Central memory CD4-positive, alpha-beta T cell (primary cell): ENCODE results near the gene PLCH1.

Source experiments
- DNase-seq: peaks from one replicate; pipeline ENCODE4 v3.0.0; 2022
- total RNA-seq, 3 experiments: gene quantifications; one replicate each; lab custom pipeline; 2026; lab: John Stamatoyannopoulos, UW

The PLCH1 gene
- total RNA-seq: 0 to 0.11 (median 0.07) reads per million in 3 experiments

- peak; percentile 34 for DNase-seq
Measured at GRCh38 chr3:155744626-155745324, at the start of gene PLCH1. PLCH1 (minus strand) TSS chr3:155745071; CDS start chr3:155704224, 40,847 bp downstream.

DNA sequence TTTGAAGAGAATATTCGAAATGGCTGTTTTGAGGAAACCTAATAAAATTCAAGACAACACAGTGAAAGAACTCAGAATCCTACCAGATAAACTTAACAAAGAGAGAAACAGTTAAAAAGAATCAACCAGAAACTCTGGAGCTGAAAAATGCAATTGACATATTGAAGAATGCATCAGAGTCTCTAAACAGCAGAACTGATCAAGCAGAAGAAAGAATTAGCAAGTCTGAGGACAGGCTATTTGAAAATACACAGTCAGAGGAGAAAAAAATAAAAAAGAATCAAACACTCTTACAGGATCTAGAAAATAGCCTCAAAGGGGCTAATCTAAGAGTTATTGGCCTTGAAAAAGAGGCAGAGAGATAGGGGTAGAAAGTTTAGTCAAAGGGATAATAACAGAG is 47.7 kb upstream of the PLCH1 start:
- DNase-seq: no peak

DNA sequence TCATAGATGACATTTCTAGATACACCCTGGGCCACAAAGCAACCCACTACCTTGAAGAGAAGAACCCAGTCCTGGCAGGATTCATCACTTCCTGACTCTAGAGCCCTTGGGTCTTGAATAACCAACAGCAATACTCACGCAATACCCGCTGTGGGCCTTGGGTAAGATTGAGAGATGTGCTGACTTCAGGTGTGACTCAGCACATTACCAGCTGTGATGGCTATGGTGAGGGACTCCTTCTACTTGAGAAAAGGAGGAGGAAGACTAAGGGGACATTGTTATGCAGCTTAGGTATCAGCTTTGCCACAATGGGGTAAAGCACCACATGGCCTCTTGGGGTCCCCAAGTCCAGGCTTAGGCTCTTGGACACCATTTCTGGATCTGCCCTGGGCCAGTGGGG is 46.3 kb upstream of the PLCH1 start:
- DNase-seq: no peak

DNA sequence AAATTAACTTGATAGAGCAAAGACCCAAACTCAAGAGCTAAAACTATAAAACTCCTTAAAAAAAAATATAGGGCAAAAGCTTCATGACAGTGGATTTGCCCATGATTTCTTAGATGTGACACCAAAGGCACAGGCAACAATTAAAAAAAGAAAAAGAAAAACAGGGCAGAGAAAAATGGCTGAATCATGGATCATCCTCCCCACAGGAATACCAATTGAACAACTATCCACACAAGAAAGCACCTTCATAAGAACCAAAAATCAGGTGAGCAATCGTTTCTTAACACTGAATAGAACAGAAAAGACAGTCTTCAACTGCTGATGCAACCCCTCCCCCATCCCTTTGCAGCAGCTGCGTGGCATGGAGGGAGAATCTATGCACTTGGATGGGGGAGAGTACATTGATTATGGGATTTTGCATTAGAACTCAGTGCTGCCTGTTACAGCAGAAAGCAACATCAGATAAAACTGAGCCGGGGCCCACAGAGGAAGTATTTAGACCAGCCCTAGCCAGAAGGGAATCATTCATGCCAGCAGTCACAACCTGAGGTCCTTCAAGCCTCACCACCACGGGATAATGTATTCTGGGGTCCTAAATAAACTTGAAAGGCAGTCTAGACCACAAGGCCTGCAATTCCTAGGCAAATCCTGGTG is 45.5 kb upstream of the PLCH1 start:
- no peak for DNase-seq

GRCh38 chr3:155785662-155786295 is 40.9 kb upstream of the PLCH1 start:
- no peak for DNase-seq

DNA sequence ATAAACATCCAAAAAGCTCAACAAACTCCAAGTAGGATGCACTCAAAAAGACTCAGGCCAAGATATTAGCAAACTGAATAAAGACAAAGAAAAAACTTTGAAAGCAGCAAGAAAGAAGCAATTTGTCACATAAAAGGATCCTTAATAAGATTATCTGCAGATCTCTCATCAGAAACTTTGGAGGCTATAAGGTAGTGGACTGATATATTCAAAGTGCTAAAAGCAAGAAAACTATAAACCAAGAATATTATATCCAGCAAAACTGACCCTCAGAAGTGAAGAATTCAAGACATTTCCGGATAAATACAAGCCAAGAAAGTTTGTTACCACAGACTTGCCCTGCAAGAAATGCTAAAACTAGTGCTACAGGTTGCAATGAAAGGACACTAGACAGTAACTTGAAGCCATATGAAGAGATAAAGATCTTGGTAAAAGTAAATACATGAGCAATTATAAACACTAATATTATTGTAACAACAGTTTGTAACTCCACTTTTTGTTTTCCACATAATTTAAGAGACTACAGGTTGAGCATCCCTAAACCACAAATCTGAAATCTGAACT is 37.6 kb upstream of the PLCH1 start:
- no peak for DNase-seq

DNA sequence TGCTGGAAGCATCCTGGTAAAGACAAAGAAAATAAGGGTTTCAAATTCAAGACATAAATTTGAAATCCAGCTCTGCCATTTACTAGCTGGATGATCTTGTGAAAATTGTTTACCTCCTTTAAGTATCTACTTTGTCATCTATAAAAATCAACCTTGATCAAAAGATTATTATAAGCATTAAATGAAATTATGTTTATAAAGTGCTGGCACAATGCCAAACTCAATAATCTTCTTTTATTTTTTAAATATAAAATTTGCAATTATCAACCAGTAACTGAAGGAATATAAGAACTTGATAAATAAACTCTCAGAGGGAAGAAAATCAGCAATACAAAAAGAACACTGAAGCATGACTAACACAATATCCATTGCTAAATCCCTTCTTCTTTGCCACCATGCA is 35.4 kb upstream of the PLCH1 start:
- DNase-seq: no peak

- DNase-seq: no peak
Measured at GRCh38 chr3:155778462-155778861, 33.6 kb upstream of the PLCH1 start.

GRCh38 chr3:155772801-155773200 is 27.9 kb upstream of the PLCH1 start:
- DNase-seq: no peak

GRCh38 chr3:155771126-155771525 is 26.3 kb upstream of the PLCH1 start:
- DNase-seq: no peak

DNA sequence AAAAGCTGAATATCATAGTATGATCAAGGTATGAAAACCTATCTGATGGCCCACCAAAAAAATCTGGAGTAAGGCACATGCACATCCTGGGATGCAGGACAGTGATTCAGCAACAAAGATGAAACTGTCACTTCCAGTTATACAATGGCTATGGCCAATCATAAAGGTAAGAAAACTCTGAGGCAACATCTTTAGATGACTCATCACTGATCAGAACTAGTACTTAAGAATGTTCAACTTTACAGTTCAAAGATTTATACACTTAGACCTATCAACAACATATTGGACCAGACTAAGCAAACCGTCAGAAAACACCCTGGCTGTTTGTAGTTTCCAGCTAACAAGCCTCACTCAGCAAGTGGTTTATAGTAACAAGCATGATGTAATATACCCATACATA is 21.3 kb upstream of the PLCH1 start:
- no peak for DNase-seq

GRCh38 chr3:155763870-155764463 is 19.1 kb upstream of the PLCH1 start:
- DNase-seq: no peak

DNA sequence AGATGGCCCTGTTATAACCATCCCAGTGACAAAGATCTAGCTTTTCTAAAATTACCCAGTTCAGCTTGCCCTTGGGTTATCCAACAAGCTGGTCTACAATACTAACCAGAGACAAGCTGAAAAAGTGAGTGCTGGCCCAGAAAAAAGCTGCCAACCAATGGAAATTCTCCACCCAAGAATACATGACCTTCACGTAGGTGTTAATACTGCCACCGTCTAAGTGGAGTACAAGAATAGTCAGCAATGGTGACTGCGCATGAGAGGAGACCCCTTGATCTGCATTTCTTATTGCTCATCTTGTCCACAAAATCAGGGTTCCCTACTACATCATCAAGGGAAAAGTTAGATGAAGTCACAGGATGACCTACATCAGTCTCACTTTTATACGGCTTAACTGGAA is 15.8 kb upstream of the PLCH1 start:
- DNase-seq: no peak

DNA sequence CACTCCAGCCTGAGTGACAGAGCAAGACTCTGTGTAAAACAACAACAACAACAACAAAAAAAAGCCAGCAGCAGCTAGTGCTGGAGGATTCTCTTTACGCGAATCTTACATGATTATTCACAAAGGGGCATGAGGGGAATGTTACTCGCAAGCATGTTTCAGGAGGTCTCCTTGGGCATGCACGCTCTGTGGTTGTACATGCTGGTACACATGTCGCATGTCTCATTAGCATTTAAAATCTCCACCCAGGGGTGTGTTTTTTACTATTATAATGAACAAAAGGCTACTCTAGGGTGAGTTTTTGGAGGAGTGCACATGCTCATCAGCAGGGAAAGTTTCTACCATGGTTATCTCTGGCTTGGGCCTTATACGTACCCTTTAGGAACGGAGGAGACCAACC is 12.7 kb upstream of the PLCH1 start:
- no peak for DNase-seq

GRCh38 chr3:155753038-155753639 is 8.3 kb upstream of the PLCH1 start:
- no peak for DNase-seq

DNA sequence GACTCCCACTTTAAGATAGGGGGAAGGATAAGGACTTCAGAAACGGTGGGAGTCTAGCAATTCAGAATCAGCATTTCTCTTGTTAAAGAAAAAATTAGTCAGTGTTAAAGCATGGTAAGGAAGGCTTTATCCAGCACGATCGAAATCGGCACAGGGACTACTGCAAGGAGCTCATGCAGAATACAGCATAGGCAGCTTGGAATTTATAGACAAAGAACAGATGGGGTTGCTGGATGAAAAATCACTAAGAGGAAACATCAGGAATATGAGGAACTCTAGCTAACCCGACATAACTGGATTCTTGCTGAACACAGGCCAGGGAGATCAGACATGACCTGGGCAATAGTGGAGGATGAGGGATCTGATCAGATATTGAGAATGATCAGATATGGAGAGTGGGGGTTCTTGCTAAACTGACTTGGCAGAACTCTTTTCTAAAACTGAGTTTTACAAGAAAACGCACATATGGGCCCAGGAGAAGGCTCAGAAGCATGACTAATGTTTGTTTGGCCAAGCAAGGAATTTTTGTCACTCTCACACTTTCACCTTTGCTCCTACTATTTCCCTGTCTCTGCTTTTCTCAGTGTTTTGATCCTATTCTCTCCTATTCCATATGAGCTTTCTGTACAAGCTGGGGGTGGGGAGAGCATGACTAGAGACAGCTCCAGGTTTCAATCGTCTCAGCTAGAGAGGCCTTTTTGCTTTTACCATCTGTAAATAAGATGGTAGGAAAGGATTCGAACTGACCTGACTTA is 3.9 kb upstream of the PLCH1 start:
- DNase-seq: no peak

DNA sequence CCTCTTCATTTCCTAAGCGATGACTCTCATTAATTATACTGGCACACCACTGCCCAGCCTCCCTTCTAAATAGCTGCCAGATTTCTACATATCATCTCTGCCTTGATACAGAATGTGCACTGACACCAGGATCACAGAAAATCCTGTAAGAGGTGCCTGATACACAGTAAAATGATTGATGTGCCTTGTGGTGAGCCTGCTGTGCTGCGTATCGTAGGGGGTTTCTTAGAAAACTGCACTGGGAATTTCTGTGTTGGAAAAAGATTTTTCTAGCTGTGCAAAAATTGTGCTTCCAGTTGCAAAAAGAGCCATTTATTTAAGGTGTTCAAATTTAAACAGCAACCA is 3.0 kb upstream of the PLCH1 start:
- DNase-seq: no peak

- no peak for DNase-seq
Measured at GRCh38 chr3:155747286-155747945, 2.5 kb upstream of the PLCH1 start.

GRCh38 chr3:155746703-155747102 is 1.8 kb upstream of the PLCH1 start:
- DNase-seq: no peak

GRCh38 chr3:155745795-155746550 is 1.1 kb upstream of the PLCH1 start:
- no peak for DNase-seq
